Measurements from ENCODE around the gene KLHL29.

The KLHL29 gene

DNA sequence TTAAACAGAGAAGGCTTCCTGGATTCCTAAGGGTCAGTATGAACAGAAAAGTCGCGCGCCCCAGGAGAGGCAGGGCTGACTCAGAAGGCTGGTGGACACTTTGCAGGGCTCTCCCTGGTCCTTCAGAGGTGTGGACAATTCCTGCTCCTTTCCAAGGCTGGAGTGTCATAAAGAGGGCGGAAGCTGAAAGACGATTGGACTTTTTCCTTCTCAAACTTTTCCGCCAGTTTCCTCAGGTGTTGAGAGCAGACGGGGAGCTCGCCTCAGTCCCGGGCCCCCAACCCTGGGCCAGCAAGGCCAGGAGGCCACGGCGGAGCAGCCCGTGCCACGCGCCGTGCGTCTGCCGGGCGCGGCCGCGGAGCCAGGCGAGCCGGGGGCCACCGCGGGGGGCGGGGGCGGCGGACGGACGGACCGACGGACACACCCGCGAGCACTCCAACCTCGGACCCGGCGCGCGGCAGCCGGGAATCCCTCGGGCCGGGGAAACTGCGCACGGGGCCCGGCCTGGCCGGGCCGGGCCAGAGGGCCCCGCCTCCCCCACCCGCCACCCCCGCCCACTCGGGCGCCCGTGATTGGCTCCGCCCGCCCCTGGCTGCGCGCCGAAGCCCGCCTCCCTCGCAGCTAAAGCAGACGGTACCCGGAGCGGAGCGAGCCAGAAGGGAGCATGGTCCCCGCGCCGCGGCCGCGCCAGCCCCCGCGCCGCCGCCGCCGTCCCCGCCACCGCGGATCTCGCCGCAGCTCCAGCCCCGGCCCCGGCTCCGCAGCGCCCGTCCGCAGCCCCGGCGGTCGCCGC lies at the start of gene KLHL29:
KLHL29 (plus strand) TSS at position 629 of the 793 bp plus-strand sequence. CDS start 177,018 bp downstream, outside the sequence.
- Histone ChIP-seq H3K27ac (ENCODE audit: low read depth, low read length) (no peak within 1 kb of the TSS), H3F3A (ENCODE audit: control insufficient read depth, insufficient read depth) (no peaks in the 10 kb centered on the region), H3K79me2 (ENCODE audit: control insufficient read depth, low read length) (no peaks in the 10 kb centered on the region), H3K4me3 (ENCODE audit: low read length) (no peak within 1 kb of the TSS), H3K9me2 (replicated peaks; ENCODE audit: control insufficient read depth, low read length) (no peaks in the 10 kb centered on the region), H4K20me1 (ENCODE audit: control insufficient read depth, insufficient read depth, low read depth, low read length) (no peaks in the 10 kb centered on the region), H3K4me1 (ENCODE audit: control insufficient read depth, low read length) (peaks cover 10% of the 10 kb centered on the region), H3K27me3 (ENCODE audit: control insufficient read depth, low read length) (peaks cover 52% of the 10 kb centered on the region), H3K4me2 (ENCODE audit: low read length) (peak within 1 kb of the TSS; percentile 35; the same call in 1 of the 2 replicates), H3K36me3 (ENCODE audit: control insufficient read depth, low read length) (no peaks in the 10 kb centered on the region), H3K9me3 (ENCODE audit: control insufficient read depth, insufficient read depth, low read length) (no peaks in the 10 kb centered on the region)
- TF ChIP-seq, protein P1, sequence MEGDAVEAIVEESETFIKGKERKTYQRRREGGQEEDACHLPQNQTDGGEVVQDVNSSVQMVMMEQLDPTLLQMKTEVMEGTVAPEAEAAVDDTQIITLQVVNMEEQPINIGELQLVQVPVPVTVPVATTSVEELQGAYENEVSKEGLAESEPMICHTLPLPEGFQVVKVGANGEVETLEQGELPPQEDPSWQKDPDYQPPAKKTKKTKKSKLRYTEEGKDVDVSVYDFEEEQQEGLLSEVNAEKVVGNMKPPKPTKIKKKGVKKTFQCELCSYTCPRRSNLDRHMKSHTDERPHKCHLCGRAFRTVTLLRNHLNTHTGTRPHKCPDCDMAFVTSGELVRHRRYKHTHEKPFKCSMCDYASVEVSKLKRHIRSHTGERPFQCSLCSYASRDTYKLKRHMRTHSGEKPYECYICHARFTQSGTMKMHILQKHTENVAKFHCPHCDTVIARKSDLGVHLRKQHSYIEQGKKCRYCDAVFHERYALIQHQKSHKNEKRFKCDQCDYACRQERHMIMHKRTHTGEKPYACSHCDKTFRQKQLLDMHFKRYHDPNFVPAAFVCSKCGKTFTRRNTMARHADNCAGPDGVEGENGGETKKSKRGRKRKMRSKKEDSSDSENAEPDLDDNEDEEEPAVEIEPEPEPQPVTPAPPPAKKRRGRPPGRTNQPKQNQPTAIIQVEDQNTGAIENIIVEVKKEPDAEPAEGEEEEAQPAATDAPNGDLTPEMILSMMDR (IDR thresholded peaks at IDR 0.05; ENCODE audit: low read depth, low read length, poor library complexity, severe bottlenecking): no peak
- TF ChIP-seq EZH2phosphoT487 (IDR thresholded peaks at IDR 0.05; ENCODE audit: borderline replicate concordance, low read length): no peak

DNA sequence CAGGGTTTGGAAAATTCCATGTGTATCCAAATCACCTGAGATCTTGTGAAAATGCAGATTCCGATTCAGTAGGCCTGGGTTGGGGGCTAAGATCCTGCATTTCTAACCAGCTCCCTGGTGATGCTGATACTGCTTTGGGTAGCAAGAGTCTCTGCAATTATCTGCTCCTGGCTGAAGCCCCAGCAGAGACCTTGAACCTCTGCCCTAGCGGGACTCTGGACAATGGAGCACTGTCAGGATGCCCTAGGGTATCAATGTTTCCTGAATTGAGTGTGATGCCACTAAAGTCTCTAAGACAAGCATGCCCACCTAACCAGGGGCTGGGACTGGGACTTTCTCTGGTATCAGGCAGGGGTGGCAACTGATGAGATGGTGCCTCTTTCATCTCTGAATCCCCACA lies 49.4 kb upstream of the KLHL29 start:
- H3K79me2 ChIP-seq (ENCODE audit: control insufficient read depth, low read length): no peaks in the 10 kb centered on the region
- no peaks in the 10 kb centered on the region for H3K4me1 ChIP-seq (ENCODE audit: control insufficient read depth, low read length)
- H3K27ac ChIP-seq (ENCODE audit: low read depth, low read length): no peak overlapping the region
- no peaks in the 10 kb centered on the region for H3K9me3 ChIP-seq (ENCODE audit: control insufficient read depth, insufficient read depth, low read length)
- H3K27me3 ChIP-seq (ENCODE audit: control insufficient read depth, low read length): no peaks in the 10 kb centered on the region
- no peak overlapping the region for H3K4me3 ChIP-seq (ENCODE audit: low read length)
- H4K20me1 ChIP-seq (ENCODE audit: control insufficient read depth, insufficient read depth, low read depth, low read length): no peaks in the 10 kb centered on the region
- no peak overlapping the region for H3K4me2 ChIP-seq (ENCODE audit: low read length)
- H3K36me3 ChIP-seq (ENCODE audit: control insufficient read depth, low read length): no peaks in the 10 kb centered on the region
- TF ChIP-seq, protein P1 (IDR thresholded peaks at IDR 0.05; ENCODE audit: low read depth, low read length, poor library complexity, severe bottlenecking): no peak
- TF ChIP-seq EZH2phosphoT487 (IDR thresholded peaks at IDR 0.05; ENCODE audit: borderline replicate concordance, low read length): no peak
- no peaks in the 10 kb centered on the region for H3K9me2 ChIP-seq (replicated peaks; ENCODE audit: control insufficient read depth, low read length)
- H3F3A ChIP-seq (ENCODE audit: control insufficient read depth, insufficient read depth): no peaks in the 10 kb centered on the region

DNA sequence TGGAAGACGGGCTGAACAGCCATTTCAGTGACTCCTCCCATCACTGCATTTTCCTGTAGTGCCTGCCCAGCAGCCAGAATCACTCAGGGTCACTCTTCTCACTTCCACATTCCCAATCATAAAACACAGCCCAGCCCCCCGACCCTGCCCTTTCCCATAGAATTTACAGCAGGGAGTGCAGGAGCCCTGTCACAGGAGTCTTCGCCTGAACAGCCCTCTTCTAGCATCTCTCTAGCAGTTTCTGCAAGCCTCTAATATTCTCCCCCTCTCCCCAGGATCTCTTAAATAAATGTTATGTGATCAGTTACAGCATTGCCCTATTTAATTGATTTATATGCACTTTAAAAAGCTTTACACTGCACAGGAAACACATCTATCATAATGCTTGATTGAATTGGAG lies 42.9 kb upstream of the KLHL29 start:
- no peaks in the 10 kb centered on the region for H3K27me3 ChIP-seq (ENCODE audit: control insufficient read depth, low read length)
- no peaks in the 10 kb centered on the region for H3K36me3 ChIP-seq (ENCODE audit: control insufficient read depth, low read length)
- no peaks in the 10 kb centered on the region for H4K20me1 ChIP-seq (ENCODE audit: control insufficient read depth, insufficient read depth, low read depth, low read length)
- H3K4me3 ChIP-seq (ENCODE audit: low read length): no peak overlapping the region
- no peaks in the 10 kb centered on the region for H3F3A ChIP-seq (ENCODE audit: control insufficient read depth, insufficient read depth)
- no peaks in the 10 kb centered on the region for H3K9me2 ChIP-seq (replicated peaks; ENCODE audit: control insufficient read depth, low read length)
- H3K27ac ChIP-seq (ENCODE audit: low read depth, low read length): no peak overlapping the region
- H3K79me2 ChIP-seq (ENCODE audit: control insufficient read depth, low read length): no peaks in the 10 kb centered on the region
- TF ChIP-seq, protein P1 (IDR thresholded peaks at IDR 0.05; ENCODE audit: low read depth, low read length, poor library complexity, severe bottlenecking): no peak
- no peak for TF ChIP-seq EZH2phosphoT487 (IDR thresholded peaks at IDR 0.05; ENCODE audit: borderline replicate concordance, low read length)
- no peaks in the 10 kb centered on the region for H3K9me3 ChIP-seq (ENCODE audit: control insufficient read depth, insufficient read depth, low read length)
- H3K4me2 ChIP-seq (ENCODE audit: low read length): no peak overlapping the region
- H3K4me1 ChIP-seq (ENCODE audit: control insufficient read depth, low read length): no peaks in the 10 kb centered on the region
